K562 (cell line): ENCODE data around the gene VN1R4. TPM values are rescaled to one million over a fixed set of nuclear protein-coding genes. Genes with fewer than 3 reads are reported as not detected.

Experiments used
- ATAC-seq: fragments of 200-7000 bp; cut with Tn5 transposase; 3 replicates; pipeline ENCODE4 v1.9.1; 2020; ENCODE audit warnings: moderate library complexity
- BruUV-seq: library from RNA; stranded (reverse); fragments of 400-500 nt; replicated peaks from 2 replicates; lab custom pipeline; 2021; lab: Mats Ljungman, UMichigan
- CTCF ChIA-PET: fragments of 300-600 bp; formaldehyde crosslinking; extraction: SDS; loops from one replicate; lab custom pipeline; 2021; ENCODE audit warnings: low intra/inter-chr PET ratio; lab: Yijun Ruan, JAX
- POLR2A ChIA-PET: fragments of 300-600, 350-650 bp; sonication (Branson Sonifier 250); formaldehyde crosslinking; extraction: SDS; loops from one replicate; lab custom pipeline; 2021; ENCODE audit warnings: antibody characterized with exemption, inconsistent platforms; lab: Yijun Ruan, JAX
- DNase-seq, 4 experiments: peaks; one replicate each; pipeline versions ENCODE4 v3.0.0 to v3.0.0-alpha.2; 2011 to 2018; ENCODE audit warnings: low spot score in 3 of 4, mixed read lengths in 3 of 4; ENCODE audit errors: extremely low read depth in 1 of 4
- FAIRE-seq: peaks from 2 replicates; lab custom pipeline; 2011; peaks lifted over from hg19 to GRCh38; lab: Jason Lieb, UNC
- H2AFZ ChIP-seq: 2 replicates; pipeline ENCODE4 v1.6.0; 2011; ENCODE audit warnings: low read depth, low read length, control low read depth, inconsistent platforms
- H3K27ac ChIP-seq: fragments of 200-600 bp; 3 replicates; pipeline ENCODE4 v1.8.0; 2011; ENCODE audit warnings: low read depth, mild to moderate bottlenecking, control low read depth, inconsistent platforms, low read length, moderate library complexity, mixed read lengths; ENCODE audit errors: extremely low read depth
- H3K27me3 ChIP-seq, 2 experiments: fragments of 300-600 bp in 1 of 2; 2 replicates in 1 of 2; 3 replicates in 1 of 2; pipeline versions ENCODE4 v1.6.0 to v1.8.0; 2011; ENCODE audit warnings: inconsistent platforms in 2 of 2, low read length in 2 of 2, mild to moderate bottlenecking in 1 of 2, mixed read lengths in 1 of 2, moderate library complexity in 1 of 2; ENCODE audit not compliant: control insufficient read depth in 2 of 2, insufficient read depth in 2 of 2
- H3K36me3 ChIP-seq: fragments of 300-600 bp; 3 replicates; pipeline ENCODE4 v1.8.0; 2011; ENCODE audit warnings: mild to moderate bottlenecking, low read length, inconsistent platforms; ENCODE audit not compliant: control insufficient read depth, insufficient read depth
- H3K4me1 ChIP-seq, 2 experiments: fragments of 200-600 bp in 1 of 2; replicated peaks in 1 of 2; 2 replicates in 1 of 2; 3 replicates in 1 of 2; pipeline versions ENCODE4 v1.5.1 to v1.8.0; 2011; ENCODE audit warnings: inconsistent platforms in 2 of 2, low read length in 2 of 2, mild to moderate bottlenecking in 1 of 2, mixed read lengths in 1 of 2, moderate library complexity in 1 of 2; ENCODE audit not compliant: control insufficient read depth in 2 of 2, insufficient read depth in 2 of 2
- H3K4me2 ChIP-seq: 2 replicates; pipeline ENCODE4 v1.6.1; 2011; ENCODE audit warnings: low read length, control low read depth, inconsistent platforms, mixed read lengths; ENCODE audit not compliant: insufficient read depth
- H3K4me3 ChIP-seq: fragments of 200-600 bp; sonication (generic), shearing (Covaris generic); 2 replicates; pipeline ENCODE4 v1.5.1; 2016; ENCODE audit warnings: control low read depth, inconsistent platforms
- H3K79me2 ChIP-seq: fragments of 200-600 bp; 3 replicates; pipeline ENCODE4 v1.8.0; 2011; ENCODE audit warnings: low read length, inconsistent platforms; ENCODE audit not compliant: control insufficient read depth, insufficient read depth
- H3K9ac ChIP-seq, 2 experiments: 2 replicates each; pipeline versions ENCODE4 v1.6.0 to v1.6.1; 2011; ENCODE audit warnings: low read depth in 2 of 2, low read length in 2 of 2, control low read depth in 1 of 2, inconsistent platforms in 1 of 2, mild to moderate bottlenecking in 1 of 2, mixed read lengths in 1 of 2; ENCODE audit not compliant: insufficient read depth in 1 of 2
- H3K9me1 ChIP-seq: one replicate; pipeline ENCODE4 v1.6.0; 2011; ENCODE audit warnings: inconsistent platforms, mild to moderate bottlenecking, low read length, moderate library complexity; ENCODE audit not compliant: control insufficient read depth, insufficient read depth
- H3K9me3 ChIP-seq: replicated peaks from 2 replicates; pipeline ENCODE4 v1.5.1; 2011; ENCODE audit warnings: low read depth, low read length, inconsistent platforms; ENCODE audit not compliant: control insufficient read depth, insufficient read depth
- H4K20me1 ChIP-seq: replicated peaks from 2 replicates; pipeline ENCODE4 v1.6.1; 2011; ENCODE audit warnings: low read length, inconsistent platforms, mixed read lengths; ENCODE audit not compliant: control insufficient read depth, insufficient read depth
- CHD2 ChIP-seq: IDR thresholded peaks from 2 replicates; pipeline ENCODE4 v1.6.1; 2011; ENCODE audit warnings: low read depth, low read length
- DIDO1 ChIP-seq: fragments of 450-650 bp; IDR thresholded peaks from 2 replicates; pipeline ENCODE4 v1.6.1; 2016; ENCODE audit warnings: low read depth, missing biosample characterization, missing genetic modification characterization
- ILK ChIP-seq: fragments of 450-650 bp; IDR thresholded peaks from 2 replicates; pipeline ENCODE4 v1.6.1; 2016; ENCODE audit warnings: missing genetic modification characterization, low read depth, mild to moderate bottlenecking, missing compliant biosample characterization, moderate library complexity, borderline replicate concordance
- KDM2B ChIP-seq: fragments of 250-450 bp; sonication (Bioruptor Pico); IDR thresholded peaks from 2 replicates; pipeline ENCODE4 v1.8.0; 2021; ENCODE audit warnings: mild to moderate bottlenecking, moderate library complexity
- NCOA4 ChIP-seq: fragments of 450-650 bp; IDR thresholded peaks from 2 replicates; pipeline ENCODE4 v1.6.1; 2018; ENCODE audit warnings: mild to moderate bottlenecking; ENCODE audit not compliant: partially characterized antibody
- NR3C1 ChIP-seq: sonication (generic); formaldehyde crosslinking; IDR thresholded peaks from 2 replicates; pipeline ENCODE4 v1.8.1; 2022; ENCODE audit warnings: missing genetic modification reagents
- POLR2G ChIP-seq: fragments of 200-400 bp; formaldehyde crosslinking; IDR thresholded peaks from 2 replicates; pipeline ENCODE4 v1.6.1; 2017; ENCODE audit warnings: low read depth, mild to moderate bottlenecking, antibody characterized with exemption, low read length, moderate library complexity
- SMARCB1 ChIP-seq: IDR thresholded peaks from 2 replicates; pipeline ENCODE4 v1.6.1; 2011; ENCODE audit warnings: improper control_type of control experiment, low read depth; ENCODE audit not compliant: insufficient read length
- SP2 ChIP-seq: IDR thresholded peaks from 2 replicates; pipeline ENCODE4 v1.6.1; 2011; ENCODE audit warnings: mild to moderate bottlenecking, low read depth, low read length, moderate library complexity; ENCODE audit not compliant: poor library complexity, severe bottlenecking; ENCODE audit errors: extremely low read depth
- XRCC4 ChIP-seq: IDR thresholded peaks from one replicate; pipeline ENCODE4 v1.6.1; 2011; ENCODE audit not compliant: insufficient read depth, insufficient read length; ENCODE audit errors: extremely low read depth
- XRCC5 ChIP-seq: fragments of 200-400 bp; formaldehyde crosslinking; IDR thresholded peaks from 2 replicates; pipeline ENCODE4 v1.6.1; 2017; ENCODE audit warnings: low read depth, mild to moderate bottlenecking, low read length
- ZBTB40 ChIP-seq, 2 experiments: fragments of 450-650 bp in 1 of 2; sonication (generic) in 1 of 2; formaldehyde crosslinking in 1 of 2; IDR thresholded peaks; 2 replicates each; pipeline versions ENCODE4 v1.7.1 to v1.9.0; 2016 to 2022; ENCODE audit warnings: inconsistent platforms in 1 of 2, mild to moderate bottlenecking in 1 of 2, missing genetic modification reagents in 1 of 2
- WGBS: fragments of 100-300 bp; shearing (Covaris generic); methylation state at CpG from one replicate; pipeline ENCODE4 v1.1.6; 2016; ENCODE audit warnings: low coverage, mixed read lengths; ENCODE audit not compliant: insufficient coverage; ENCODE audit errors: missing lambda C conversion rate; 5-methylcytosine and 5-hydroxymethylcytosine counted together
- in situ Hi-C: fragments of 300-500 bp; cut with MboI; formaldehyde crosslinking; loops from 4 replicates; pipeline ENCODE4 v1.15.0; 2018; ENCODE audit warnings: inconsistent platforms, mixed read lengths
- intact Hi-C: fragments of 100-400 bp; cut with micrococcal nuclease; formaldehyde crosslinking; loops from 2 replicates; pipeline ENCODE4 v1.14.2; 2022
- polyA plus RNA-seq, 8 experiments: library from polyadenylated mRNA; depleted of rRNA in 4 of 8; stranded (reverse) in 5 of 8; unstranded in 3 of 8; fragments of >200 nt; fragmentation: Nextera tagmentation in 2 of 8; fragmentation: Illumina TruSeq in 1 of 8; extraction: Ambion mirVana in 2 of 8; extraction: Trizol in 1 of 8; gene quantifications; 2 replicates each; pipeline versions ENCODE4 v1.2.1 to v1.2.3, GENCODE V29; 2011 to 2014; ENCODE audit warnings: inconsistent platforms in 1 of 8, missing spikeins in 1 of 8
- total RNA-seq, 7 experiments: library from RNA; depleted of rRNA in 6 of 7; stranded (reverse); fragments of >200 nt in 6 of 7; fragmentation: Illumina TruSeq in 2 of 7; extraction: Trizol in 2 of 7; gene quantifications; 2 replicates each; pipeline versions ENCODE4 v1.2.1 to v1.2.3, GENCODE V29; 2011 to 2021; ENCODE audit warnings: low replicate concordance in 1 of 7

Gene VN1R4
- total and polyA plus RNA-seq, 9 of the 15 experiments (the other 6 are each of a cell fraction or from before 2014, with no cell fraction given): not detected

DNA sequence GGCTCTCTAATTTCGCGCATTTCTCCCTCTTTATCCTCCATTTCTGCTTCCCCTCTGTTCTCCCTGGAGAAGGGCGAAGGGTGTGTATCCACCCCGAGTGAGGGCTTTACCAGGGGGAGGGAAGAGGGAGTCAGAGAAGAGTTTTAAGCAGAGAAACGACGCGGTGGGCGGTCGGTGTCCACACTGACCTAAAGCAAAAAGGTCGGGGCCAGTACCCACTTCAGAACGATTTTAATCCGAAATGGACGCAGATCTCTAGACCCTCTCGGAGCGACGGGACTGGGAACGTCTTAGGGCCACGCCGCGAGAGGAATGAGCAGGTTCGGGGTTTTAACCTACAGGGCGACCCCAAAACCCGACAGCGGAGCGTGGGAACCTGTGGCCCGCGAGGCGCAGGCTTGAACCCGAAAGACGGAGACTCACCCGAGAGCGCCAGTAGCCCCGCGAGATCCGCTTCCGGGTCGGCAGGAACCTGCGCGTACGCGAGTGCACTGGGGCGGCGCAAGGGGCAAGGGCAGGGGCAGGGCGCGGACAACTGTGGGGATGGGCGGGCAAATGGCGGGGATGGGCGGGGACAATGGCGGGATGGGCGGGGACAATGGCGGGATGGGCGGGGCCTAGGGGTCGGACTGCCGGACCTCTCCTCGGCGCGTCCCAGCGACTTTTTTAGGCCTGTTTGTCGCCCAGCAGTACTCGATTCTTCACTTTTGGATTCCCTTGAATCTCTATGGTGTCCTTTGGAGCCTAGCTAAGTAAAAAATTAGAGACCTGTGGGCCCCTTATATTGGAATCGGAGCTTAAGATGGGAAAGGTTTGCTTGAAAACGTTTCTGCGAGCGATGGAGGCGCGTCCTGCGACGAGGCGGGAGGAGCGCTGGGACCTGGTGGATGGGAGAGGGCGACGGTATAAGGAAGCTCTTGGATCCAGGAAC is 12.8 kb downstream of the VN1R4 start, which contains the start of gene ZNF677:
TSS of gene ZNF677 (minus strand) at position 463 of the 931 bp plus-strand sequence. CDS start 3,323 bp downstream, outside the sequence.
- 40% methylated on average over 59 of the region's 72 CpGs for WGBS
- TF ChIP-seq SMARCB1: no peak
- no peak for TF ChIP-seq XRCC5
- TF ChIP-seq KDM2B (CRISPR knock-in tag): no peak
- TF ChIP-seq ZBTB40 (IDR thresholded peaks at IDR 0.05): peak; percentile 86
- TF ChIP-seq ZBTB40 (CRISPR knock-in tag; IDR thresholded peaks at IDR 0.05): no peak
- TF ChIP-seq NCOA4: no peak
- no peak for TF ChIP-seq XRCC4
- 0 out of 2 replicates have a peak, but pooled peaks have one; percentile 22 for TF ChIP-seq CHD2
- no peak for TF ChIP-seq NR3C1 (CRISPR knock-in tag)
- no peak for TF ChIP-seq SP2
- TF ChIP-seq ILK: no peak
- 0 out of 2 replicates have a peak, but pooled peaks have one; percentile 27 for TF ChIP-seq DIDO1
- peak; percentile 75 for TF ChIP-seq POLR2G

More for the DNA sequence above, 12.8 kb downstream of the VN1R4 start, which contains the start of gene ZNF677:
- CTCF ChIA-PET: no interaction called here
- no peaks in the 10 kb centered on the region for H3K36me3 ChIP-seq
- peak within 1 kb of the TSS; percentile 44 for H3K4me3 ChIP-seq
- H2AFZ ChIP-seq: peak within 1 kb of the TSS; percentile 66
- H3K27ac ChIP-seq: no peak within 1 kb of the TSS
- no peaks in the 10 kb centered on the region; the same call in none of the 2 replicates for H3K9me3 ChIP-seq
- POLR2A ChIA-PET: no interaction called here
- H3K9ac ChIP-seq: peak within 1 kb of the TSS; percentile 20 to 26; a peak in 3 of 4 replicates
- intact Hi-C loops (no loop called here), in situ Hi-C loops (no loop called here)
- peak within 1 kb of the TSS; percentile 73 for H3K4me2 ChIP-seq
- no peaks in the 10 kb centered on the region; a peak in 1 of 5 replicates for H3K4me1 ChIP-seq
- H4K20me1 ChIP-seq: no peaks in the 10 kb centered on the region
- H3K79me2 ChIP-seq: no peaks in the 10 kb centered on the region
- H3K27me3 ChIP-seq: no peaks in the 10 kb centered on the region
- FAIRE-seq: no peak
- TSS peak; percentile 55 for BruUV-seq
- peak; percentile 96 for ATAC-seq
- peak; percentile 35 to 58 (median 50) for DNase-seq
- H3K9me1 ChIP-seq: no peaks in the 10 kb centered on the region
